DMS53 treated with DMSO at 0.1 percent for 48 hours (cell line): Measurements from ENCODE around the gene ATG2A.
A peak's percentile ranks its signal among the peaks of the same experiment; 100 is the strongest.

Experiments
- DNase-seq: peaks from one replicate; lab custom pipeline; 2025; ENCODE audit not compliant: unreplicated experiment; lab: John Stamatoyannopoulos, UW

Gene ATG2A

GRCh38 chr11:64905516-64906313, 11.3 kb downstream of the ATG2A start:
- DNase-seq = no peak

DNA sequence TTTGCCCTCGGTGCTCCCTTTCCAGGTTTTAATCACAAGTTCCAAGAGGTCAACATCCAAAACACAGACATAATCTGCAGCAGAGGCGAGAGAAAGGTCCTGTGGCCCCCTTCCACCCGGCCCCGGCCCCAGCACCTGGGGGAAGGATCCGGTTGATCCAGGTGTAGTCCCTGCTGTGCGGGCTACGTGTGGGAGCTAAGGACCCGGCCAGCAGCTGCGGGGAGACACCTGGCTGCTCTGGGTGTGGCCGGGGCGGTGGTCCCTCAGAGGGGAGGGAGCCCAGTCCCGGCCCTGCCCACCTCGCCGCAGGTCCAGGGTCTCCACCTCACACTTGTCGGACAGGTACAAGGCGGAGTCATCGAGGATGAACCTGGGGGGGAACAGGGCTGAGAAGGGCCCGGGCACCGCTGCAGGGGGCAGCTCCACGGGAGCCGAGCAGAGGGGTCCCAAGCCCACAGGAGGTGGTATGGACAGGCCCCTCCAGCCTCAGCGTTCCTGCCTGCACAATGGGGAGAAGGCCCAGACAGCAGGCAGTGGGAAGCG, 13.6 kb downstream of the ATG2A start:
- no peak for DNase-seq

DNA sequence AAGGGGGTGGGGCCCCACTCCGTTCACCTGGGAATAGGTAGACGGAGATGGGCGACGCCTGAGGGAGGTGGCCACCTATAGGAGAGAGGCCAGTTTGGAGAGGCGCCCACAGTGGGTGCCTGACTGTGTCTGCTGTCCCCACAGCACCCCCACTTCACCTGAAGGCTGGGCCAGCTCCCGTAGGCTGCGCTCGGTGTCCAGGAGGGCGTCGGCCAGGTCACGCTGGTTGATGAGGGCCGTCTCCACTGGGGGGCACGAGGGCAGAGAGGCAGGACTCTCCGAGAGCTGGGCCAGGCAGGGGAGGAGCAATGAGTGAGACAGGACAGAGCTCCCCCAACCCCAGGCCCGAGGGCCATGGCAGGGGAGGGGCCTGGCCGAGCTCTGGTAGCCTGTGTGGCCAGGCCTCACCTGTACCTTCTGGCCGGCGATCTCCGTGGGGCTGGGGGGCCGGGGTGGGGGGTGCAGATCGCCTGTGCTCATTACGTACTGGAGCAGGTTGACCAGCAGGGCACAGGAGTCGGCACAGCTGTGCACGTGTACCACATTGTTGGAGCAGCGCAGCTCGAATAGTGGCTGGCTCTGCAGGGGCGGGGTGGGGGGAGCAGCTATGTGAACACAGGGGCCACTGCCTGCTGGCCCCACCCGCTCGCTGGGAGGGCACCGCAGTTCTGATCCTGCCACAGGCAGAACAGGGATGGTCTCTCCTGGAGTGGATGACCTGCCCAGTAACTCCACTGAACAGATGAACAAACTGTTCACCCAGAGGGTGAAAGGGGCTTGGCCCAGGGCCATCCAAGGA, 14.7 kb downstream of the ATG2A start:
- DNase-seq = no peak

DNA sequence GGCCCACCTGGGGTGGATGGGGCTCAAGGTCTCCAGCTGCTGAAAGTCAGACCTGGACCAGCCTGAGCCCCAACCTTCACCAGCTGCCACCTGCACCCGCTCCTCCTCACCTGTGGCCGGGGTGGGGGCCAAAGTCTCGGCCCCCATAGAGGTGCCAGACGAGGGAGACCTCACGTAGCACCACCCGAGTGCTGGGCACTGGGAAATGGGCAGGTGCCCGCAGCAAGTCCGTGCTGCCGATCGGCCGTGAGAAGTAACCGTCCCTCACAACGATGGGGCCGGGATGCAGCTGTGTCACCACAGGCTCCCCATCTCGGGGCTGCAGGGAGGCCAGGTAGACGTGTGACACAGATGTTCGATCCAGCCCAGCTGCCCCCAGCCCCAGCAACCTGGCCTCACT, 16.2 kb downstream of the ATG2A start:
- DNase-seq = no peak

- peak; percentile 72 for DNase-seq
Measured at GRCh38 chr11:64900263-64900678, 16.7 kb downstream of the ATG2A start.

DNA sequence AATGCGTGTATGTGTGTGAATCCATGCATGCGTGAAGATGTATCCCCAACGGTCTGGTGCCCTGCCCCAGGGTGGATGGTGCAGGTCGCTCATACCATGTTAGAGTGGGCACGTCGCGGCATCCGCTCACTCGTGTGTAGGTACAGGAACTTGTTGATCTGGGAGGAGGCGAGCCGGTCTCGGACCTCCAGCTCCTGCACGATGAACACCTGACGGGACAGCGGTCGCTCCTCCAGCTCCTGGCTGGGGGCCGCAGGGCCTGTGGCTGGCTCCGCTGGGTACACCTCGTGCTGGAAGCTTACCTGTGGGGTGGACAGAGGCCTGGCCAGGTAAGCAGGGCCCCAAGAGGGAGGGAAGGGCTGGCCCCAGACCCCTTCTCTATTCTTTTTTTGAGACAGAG, 18.5 kb downstream of the ATG2A start:
- DNase-seq = no peak

DNA sequence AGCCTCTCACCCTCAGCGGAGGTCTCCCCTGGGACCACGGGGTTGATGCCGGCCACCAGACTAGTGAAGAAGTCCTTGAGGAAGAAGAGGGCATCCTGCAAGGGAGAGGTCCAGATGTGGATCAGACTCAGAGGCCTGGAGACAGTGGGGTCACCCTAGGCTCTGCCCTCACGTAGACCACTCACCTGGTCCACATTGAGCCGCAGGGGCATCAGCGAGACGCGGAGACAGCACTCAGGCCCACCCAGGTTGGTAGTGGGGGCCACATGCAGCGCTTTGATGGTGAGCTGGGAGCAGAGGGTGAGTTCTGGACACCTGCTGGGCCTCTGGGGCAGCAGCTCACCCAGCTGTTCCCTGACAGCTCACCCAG, 18.9 kb downstream of the ATG2A start:
- no peak for DNase-seq

DNA sequence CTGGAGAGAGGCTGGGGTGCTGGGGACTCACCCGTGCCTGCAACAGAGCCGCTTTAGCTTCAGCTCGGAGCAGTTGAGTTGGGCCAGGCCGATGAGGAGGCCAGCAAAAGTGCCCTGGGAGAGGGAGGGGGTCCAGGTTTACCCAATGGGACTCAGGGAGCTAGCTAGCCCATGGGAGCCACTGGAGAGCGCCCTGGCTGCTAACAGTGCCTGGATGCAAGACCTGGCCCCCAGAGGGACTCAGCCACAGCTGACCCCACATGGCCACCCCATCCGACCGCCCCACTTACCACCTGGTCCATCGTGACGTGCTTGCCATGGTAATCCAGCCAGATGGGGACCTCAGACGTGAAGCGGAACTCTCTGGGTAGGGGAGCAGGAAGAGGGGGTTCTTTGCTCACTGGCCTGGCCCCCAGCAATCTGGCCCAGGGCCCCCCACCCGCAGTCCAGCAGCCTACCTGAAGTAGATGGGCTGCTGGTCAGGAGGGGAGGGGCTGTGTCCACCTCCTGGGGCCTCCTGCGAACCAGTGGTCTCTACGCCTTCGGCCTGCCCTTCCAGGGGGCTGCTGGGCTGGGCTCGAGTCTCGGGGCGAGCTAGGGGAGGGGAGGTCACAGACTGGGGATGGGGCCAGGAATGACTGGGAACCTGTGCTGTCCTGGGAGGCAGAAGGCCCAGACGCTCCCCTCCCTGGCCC, 19.5 kb downstream of the ATG2A start:
- DNase-seq = no peak

GRCh38 chr11:64896448-64897022, 20.5 kb downstream of the ATG2A start:
- DNase-seq = no peak

DNA sequence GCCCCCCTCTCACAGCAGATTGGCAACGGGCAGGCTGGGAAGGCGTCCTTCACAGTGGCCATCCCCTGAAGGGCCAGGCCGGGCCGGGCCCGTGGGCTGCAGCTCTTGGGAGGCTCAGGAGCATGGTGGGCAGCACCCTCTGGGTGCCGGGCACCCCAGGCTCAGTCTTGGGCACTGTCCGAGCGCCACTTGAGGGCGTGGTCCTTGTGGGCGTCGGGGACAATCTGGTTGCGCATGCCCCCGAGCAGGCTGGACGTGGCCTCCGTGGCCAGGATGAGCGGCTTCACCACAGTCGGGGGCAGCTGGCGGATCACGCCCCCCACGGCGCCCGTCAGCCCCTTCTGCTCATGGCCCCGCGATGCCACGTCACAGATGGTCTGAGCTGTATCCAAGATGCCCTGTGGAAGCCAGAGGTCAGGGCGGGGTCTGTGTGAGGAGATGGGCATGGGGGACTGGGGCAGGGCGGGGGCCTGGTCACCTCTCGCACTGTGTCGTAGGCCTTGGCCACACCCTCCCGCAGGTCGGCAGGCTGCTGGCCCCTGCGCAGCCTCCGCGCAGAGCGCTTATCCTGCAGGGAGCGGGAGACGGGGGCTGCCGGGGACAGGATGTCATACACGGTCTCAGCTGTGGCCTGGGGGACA, 22.1 kb downstream of the ATG2A start:
- DNase-seq = no peak

GRCh38 chr11:64894070-64894811, 22.8 kb downstream of the ATG2A start:
- peak; percentile 31 for DNase-seq

DNA sequence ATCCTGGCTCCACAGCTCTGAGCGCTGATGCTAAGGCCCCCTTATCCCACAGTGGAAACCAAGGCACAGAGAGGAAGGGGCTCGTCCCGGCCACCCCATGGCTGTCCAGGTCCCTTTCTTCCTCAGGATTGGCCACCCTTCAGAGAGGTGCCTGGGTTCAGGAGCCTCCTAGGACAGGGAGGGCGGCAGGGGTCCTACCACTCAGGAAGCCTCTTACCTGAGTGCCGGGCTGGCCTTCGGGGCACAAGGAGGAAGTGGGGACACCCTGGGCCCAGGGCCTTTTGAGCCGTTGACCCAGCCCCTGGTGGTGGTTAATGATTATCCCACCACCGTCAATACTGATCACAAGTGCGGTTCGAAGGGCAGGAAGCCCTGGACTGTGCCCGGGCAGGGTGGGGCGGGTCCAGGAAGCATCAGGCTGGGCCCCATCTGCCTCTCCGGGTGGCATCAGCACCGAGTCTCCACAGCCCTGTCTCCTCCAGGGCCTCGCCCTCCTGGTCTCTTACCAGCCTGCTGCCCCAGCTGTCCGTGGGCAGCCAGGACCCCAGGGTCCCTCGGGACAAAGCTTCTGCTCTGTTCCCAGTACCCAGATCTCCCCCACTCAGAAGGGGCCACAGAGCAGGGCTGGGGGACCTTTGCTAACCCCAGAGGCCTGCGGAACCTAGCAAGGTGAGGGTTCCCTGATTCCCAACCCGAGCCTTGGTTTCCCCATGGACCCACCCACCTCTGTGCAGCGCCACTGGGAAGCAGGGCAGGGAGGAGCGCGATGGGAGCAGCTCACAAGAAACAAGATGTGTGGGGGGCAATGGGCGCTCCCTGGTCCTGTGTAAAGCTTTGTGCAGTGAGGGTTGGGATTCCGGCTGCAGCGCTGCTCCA, 23.6 kb downstream of the ATG2A start:
- DNase-seq = peak; percentile 70

DNA sequence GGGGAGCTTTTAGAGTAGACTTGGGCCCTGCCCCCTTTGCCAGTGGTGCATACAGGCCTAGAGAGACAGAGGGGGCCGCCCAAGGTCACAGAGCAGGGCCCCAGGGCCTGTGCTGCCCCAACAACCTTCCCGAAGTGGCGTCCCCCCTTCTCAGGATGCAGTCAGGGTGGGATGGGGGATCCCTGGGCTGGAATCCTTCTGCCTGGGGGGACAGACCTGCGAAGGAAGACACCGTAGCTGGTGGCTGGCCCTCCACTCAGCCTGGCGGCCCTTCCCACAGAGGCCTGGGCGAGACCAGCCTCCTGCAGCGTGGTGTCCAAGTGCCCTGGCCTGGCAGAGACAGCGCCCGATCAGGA, 24.2 kb downstream of the ATG2A start:
- no peak for DNase-seq

- DNase-seq = no peak
Measured at GRCh38 chr11:64892411-64892831, 24.6 kb downstream of the ATG2A start.

GRCh38 chr11:64891880-64892279, 25.1 kb downstream of the ATG2A start:
- DNase-seq = no peak

DNA sequence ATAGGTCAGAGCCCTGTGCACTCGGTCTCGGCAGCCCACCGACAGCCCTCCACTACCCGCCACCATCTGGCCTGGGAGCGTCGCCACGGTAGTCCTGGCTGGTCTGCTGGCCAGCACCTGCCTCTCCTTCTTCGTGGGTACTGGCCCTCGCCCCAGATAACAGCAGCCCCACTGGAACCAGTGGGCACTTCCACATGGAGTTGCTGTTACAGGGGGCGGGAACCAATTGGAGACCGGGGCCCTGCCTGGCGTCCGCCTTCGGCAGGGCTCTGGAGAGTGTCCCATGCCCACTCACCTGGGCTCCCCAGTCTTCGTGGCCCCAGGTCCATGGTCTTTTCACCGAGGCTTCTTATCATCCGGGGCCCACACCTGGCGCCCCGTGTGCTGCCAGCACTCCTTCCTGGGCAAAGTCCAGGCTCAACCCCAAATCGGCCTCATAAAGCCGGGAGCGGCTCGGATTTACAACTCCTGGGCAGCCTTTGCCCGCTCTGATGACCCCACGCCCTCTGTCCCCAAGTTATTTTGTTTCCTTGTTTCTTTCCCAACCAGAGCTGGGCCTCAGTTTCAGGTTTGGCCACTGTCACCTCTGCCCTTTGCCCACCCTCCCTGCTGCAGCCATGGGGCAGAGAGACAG, 25.7 kb downstream of the ATG2A start:
- no peak for DNase-seq

- no peak for DNase-seq
Measured at GRCh38 chr11:64890522-64890939, 26.5 kb downstream of the ATG2A start.

GRCh38 chr11:64888729-64889511, 28.1 kb downstream of the ATG2A start:
- DNase-seq = no peak
